Ishikawa (cell line): ENCODE data around the gene AFDN.

Experiments used
- CEBPB ChIP-seq: IDR thresholded peaks from 2 replicates; pipeline ENCODE4 v1.6.1; 2012
- CREB1 ChIP-seq: IDR thresholded peaks from 2 replicates; pipeline ENCODE4 v1.6.1; 2012; ENCODE audit warnings: low read depth
- EGR1 ChIP-seq: IDR thresholded peaks from 2 replicates; pipeline ENCODE4 v1.6.1; 2012
- EP300 ChIP-seq: IDR thresholded peaks from 2 replicates; pipeline ENCODE4 v1.6.1; 2012; ENCODE audit warnings: borderline replicate concordance
- FOXM1 ChIP-seq: IDR thresholded peaks from 2 replicates; pipeline ENCODE4 v1.6.1; 2012; ENCODE audit warnings: low read depth, borderline replicate concordance
- MAX ChIP-seq: IDR thresholded peaks from 2 replicates; pipeline ENCODE4 v1.6.1; 2012
- NFIC ChIP-seq: IDR thresholded peaks from 2 replicates; pipeline ENCODE4 v1.6.1; 2012
- RAD21 ChIP-seq: IDR thresholded peaks from 2 replicates; pipeline ENCODE4 v1.6.1; 2012; ENCODE audit warnings: low read depth
- REST ChIP-seq: IDR thresholded peaks from 2 replicates; pipeline ENCODE4 v1.6.1; 2012; ENCODE audit warnings: low read depth, mild to moderate bottlenecking
- TAF1 ChIP-seq: IDR thresholded peaks from 2 replicates; pipeline ENCODE4 v1.6.1; 2012; ENCODE audit warnings: low read depth, mild to moderate bottlenecking
- TCF12 ChIP-seq: IDR thresholded peaks from 2 replicates; pipeline ENCODE4 v1.6.1; 2012; ENCODE audit warnings: low read depth
- TEAD4 ChIP-seq: IDR thresholded peaks from 2 replicates; pipeline ENCODE4 v1.6.1; 2012
- USF1 ChIP-seq: IDR thresholded peaks from 2 replicates; pipeline ENCODE4 v1.6.1; 2012
- YY1 ChIP-seq: IDR thresholded peaks from 2 replicates; pipeline ENCODE4 v1.6.1; 2012; ENCODE audit warnings: low read depth
- ZBTB7A ChIP-seq: IDR thresholded peaks from 2 replicates; pipeline ENCODE4 v1.6.1; 2012; ENCODE audit warnings: low read depth

Gene AFDN

DNA sequence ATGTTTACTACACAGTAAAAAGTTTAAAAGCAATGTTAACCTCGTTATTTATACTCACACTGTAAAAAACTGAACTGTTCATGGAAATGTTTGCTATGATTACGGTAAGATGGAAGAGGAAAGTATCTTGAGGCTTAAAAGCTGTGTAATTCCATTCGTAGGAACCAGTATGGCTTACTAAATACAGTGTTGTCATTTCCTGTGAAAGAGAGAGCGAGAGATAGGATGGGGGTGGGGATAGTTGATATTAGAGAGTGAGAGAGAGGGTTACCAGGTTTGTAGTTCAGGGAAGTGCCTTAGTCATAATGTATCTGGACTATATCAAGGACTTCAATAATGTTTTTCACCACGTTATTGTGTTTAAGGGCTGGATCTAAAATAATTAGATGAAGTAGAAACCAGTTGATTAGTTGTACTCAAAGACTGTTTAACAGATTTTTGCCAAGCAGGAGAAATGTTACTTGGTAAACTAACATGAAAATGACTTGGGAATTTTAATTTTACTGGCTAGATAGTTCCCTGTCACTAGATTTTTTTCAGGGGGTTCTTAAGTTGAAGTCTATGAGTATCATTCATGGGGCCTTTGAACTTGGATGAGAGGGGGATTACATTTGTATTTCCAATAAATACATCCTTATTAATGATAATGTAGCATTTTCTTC lies 30.4 kb downstream of the AFDN start:
- TF ChIP-seq RAD21: no peak
- TF ChIP-seq USF1: no peak
- no peak for TF ChIP-seq CEBPB
- no peak for TF ChIP-seq ZBTB7A
- no peak for TF ChIP-seq YY1
- TF ChIP-seq EP300: no peak
- no peak for TF ChIP-seq EGR1
- no peak for TF ChIP-seq TEAD4
- TF ChIP-seq NFIC: no peak
- no peak for TF ChIP-seq TAF1
- TF ChIP-seq MAX: no peak
- no peak for TF ChIP-seq REST
- no peak for TF ChIP-seq CREB1

DNA sequence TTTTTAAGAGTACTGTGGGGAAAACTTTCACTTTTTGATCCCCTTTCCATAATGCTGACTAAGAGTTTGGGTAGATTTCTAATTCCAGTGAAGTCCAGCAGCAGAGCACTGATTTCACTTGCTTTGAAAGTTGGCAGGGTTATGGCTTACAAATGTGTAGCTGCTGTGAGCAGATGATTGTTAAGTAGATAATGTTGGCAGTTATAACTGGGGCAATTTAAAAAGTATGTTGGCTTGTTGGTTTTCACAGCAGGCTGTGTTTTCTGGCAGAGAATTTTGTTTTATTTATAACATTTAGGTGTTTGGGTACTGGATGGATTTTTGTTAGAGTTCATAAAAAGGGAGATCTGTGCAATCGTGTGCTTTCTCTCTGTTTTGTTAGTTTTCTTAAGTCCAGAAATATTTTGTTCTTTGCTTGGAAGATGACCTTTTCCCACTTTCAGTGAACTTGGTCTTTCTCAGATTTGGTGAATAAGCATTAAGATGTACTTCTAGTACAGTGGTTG lies 31.4 kb downstream of the AFDN start:
- no peak for TF ChIP-seq FOXM1
- no peak for TF ChIP-seq TCF12
- TF ChIP-seq NFIC: no peak
- TF ChIP-seq YY1: no peak
- TF ChIP-seq TAF1: no peak
- TF ChIP-seq CREB1: no peak
- no peak for TF ChIP-seq RAD21
- TF ChIP-seq EGR1: no peak
- TF ChIP-seq ZBTB7A: no peak
- TF ChIP-seq MAX: no peak
- TF ChIP-seq TEAD4: no peak
- TF ChIP-seq CEBPB: no peak
- no peak for TF ChIP-seq EP300
- TF ChIP-seq USF1: no peak
- TF ChIP-seq REST: no peak

- TF ChIP-seq TCF12: no peak
- TF ChIP-seq NFIC: no peak
- no peak for TF ChIP-seq YY1
- no peak for TF ChIP-seq ZBTB7A
- no peak for TF ChIP-seq CEBPB
- no peak for TF ChIP-seq REST
- TF ChIP-seq CREB1: no peak
- TF ChIP-seq TAF1: no peak
- TF ChIP-seq TEAD4: no peak
- TF ChIP-seq EGR1: no peak
- no peak for TF ChIP-seq EP300
- TF ChIP-seq FOXM1: no peak
- TF ChIP-seq USF1: no peak
- TF ChIP-seq RAD21: no peak
- TF ChIP-seq MAX: no peak
These were observed 32.3 kb downstream of the AFDN start for GRCh38 chr6:167858842-167859664.
